Suprapubic skin (tissue), 4 donors: ENCODE results near the gene ENTPD1.

ENCODE experiments used
- CTCF ChIP-seq, 2 donors: fragments of 200-600 bp in 1 of 2; fragments of 450-650 bp in 1 of 2; sonication (generic) in 1 of 2; IDR thresholded peaks; one replicate each; pipeline ENCODE4 v1.5.1; 2016 to 2019; ENCODE audit warnings: antibody characterized with exemption in 2 of 2, mild to moderate bottlenecking in 1 of 2, moderate library complexity in 1 of 2
- EP300 ChIP-seq: sonication (generic); formaldehyde crosslinking; IDR thresholded peaks from one replicate; pipeline ENCODE4 v1.6.1; 2017; ENCODE audit warnings: antibody characterized with exemption
- POLR2A ChIP-seq, 2 donors: fragments of 450-650 bp; IDR thresholded peaks; one replicate each; pipeline ENCODE4 v1.6.1; 2017; ENCODE audit warnings: antibody characterized with exemption in 2 of 2, mild to moderate bottlenecking in 2 of 2, moderate library complexity in 2 of 2
- POLR2AphosphoS5 ChIP-seq, 3 donors: sonication (generic); formaldehyde crosslinking; IDR thresholded peaks; one replicate each; pipeline ENCODE4 v1.6.1; 2017; ENCODE audit warnings: antibody characterized with exemption in 3 of 3

- TF ChIP-seq CTCF (IDR thresholded peaks at IDR 0.05) (no peak), POLR2A (IDR thresholded peaks at IDR 0.05) (no peak), EP300 (no peak), POLR2AphosphoS5 (IDR thresholded peaks at IDR 0.05) (no peak)
These were observed 77.2 kb downstream of the ENTPD1 start for GRCh38 chr10:95833042-95833610.
